GM21390 (cell line): ENCODE measurements around the gene FAM89A.
A peak's percentile ranks its signal among the peaks of the same experiment; 100 is the strongest.

Experiments used
- ATAC-seq: cut with Tn5 transposase; IDR thresholded peaks from one replicate; pipeline ENCODE4 v1.9.1; 2021; ENCODE audit not compliant: unreplicated experiment

Gene FAM89A

GRCh38 chr1:230972855-230973271, 67.2 kb downstream of the FAM89A start:
- ATAC-seq, result peak; percentile 76

GRCh38 chr1:230971771-230972170, 68.3 kb downstream of the FAM89A start:
- no peak for ATAC-seq

GRCh38 chr1:230970432-230970831, 69.6 kb downstream of the FAM89A start:
- ATAC-seq, result no peak
